Activated gamma-delta T cell (primary cell): ENCODE data around the gene PTPRE.

ENCODE experiments used
- DNase-seq: peaks from one replicate; lab custom pipeline; 2025; lab: John Stamatoyannopoulos, UW

The PTPRE gene

DNA sequence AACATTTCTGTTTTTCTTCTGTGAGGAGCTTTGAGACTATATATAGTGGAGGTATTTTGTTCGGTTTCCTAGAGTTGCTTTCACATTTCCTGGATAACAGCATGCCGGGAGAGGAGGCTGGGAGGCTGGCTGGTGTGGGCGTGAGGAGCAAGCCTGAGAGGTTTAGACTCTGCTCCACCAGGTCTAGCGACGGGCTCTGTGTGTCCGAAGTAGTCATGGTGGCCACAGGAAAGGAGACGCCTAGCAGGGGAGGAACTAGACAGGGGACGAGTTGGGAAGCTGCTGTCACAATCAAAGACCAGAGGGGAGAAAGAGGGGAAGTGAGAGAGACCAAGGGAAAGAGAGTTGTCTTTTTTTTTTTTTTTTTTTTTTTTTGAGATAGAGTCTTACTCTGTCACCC lies 19.6 kb downstream of the PTPRE start:
- no peak for DNase-seq

- DNase-seq = no peak
Observed at GRCh38 chr10:127928021-127928806, 21.3 kb downstream of the PTPRE start.

- no peak for DNase-seq
Observed at GRCh38 chr10:127932521-127933270, 25.8 kb downstream of the PTPRE start.

DNA sequence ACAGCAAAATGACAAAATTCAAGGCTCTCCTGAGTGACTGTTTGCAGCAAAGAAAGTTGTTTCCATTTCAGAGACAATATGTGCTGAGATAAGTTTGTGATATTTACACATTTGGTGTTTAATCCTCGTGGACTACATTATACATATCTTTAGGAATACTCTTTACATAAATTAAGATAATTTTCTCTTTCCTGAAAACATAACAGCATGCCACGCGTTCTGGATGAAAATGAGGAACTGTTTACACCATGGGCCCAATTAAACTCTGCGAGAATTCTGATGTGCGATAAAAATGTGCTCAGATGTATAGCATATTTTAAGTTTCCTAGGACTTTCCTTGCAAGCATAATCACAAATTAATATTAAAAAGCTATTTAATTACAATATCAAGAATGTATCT lies 26.4 kb downstream of the PTPRE start:
- no peak for DNase-seq

GRCh38 chr10:127934383-127934782 lies 27.5 kb downstream of the PTPRE start:
- DNase-seq = no peak

- DNase-seq = no peak
Observed at GRCh38 chr10:127935071-127935561, 28.2 kb downstream of the PTPRE start.

GRCh38 chr10:127937069-127937468 lies 30.2 kb downstream of the PTPRE start:
- no peak for DNase-seq

DNA sequence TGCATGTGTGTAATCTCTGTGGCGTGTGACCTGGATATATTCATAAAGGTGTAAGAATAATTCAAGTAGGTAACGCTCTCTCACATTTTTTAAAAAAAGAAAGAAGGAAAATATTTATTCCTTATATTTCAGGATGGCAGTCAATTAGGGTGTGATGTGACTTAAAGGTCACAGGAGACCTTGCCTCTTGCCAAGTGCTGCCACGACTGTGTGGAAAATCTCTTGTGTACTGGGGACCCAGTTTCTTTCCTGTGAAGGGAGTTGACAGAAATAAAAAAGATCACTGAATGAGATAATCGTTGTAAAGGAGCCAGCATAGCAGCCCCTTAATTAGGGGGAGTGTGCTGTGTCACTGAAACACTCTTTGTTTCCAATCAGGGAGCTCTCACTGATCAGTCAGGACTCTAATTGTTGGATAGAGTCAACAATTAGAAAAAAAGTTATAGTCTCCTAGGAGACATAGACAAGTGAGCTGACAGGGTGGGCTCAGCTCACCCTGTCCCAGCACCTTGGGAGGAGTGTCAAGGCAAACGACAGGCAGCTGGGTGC lies 31.1 kb downstream of the PTPRE start:
- no peak for DNase-seq

- no peak for DNase-seq
Observed at GRCh38 chr10:127939786-127940330, 33.0 kb downstream of the PTPRE start.

DNA sequence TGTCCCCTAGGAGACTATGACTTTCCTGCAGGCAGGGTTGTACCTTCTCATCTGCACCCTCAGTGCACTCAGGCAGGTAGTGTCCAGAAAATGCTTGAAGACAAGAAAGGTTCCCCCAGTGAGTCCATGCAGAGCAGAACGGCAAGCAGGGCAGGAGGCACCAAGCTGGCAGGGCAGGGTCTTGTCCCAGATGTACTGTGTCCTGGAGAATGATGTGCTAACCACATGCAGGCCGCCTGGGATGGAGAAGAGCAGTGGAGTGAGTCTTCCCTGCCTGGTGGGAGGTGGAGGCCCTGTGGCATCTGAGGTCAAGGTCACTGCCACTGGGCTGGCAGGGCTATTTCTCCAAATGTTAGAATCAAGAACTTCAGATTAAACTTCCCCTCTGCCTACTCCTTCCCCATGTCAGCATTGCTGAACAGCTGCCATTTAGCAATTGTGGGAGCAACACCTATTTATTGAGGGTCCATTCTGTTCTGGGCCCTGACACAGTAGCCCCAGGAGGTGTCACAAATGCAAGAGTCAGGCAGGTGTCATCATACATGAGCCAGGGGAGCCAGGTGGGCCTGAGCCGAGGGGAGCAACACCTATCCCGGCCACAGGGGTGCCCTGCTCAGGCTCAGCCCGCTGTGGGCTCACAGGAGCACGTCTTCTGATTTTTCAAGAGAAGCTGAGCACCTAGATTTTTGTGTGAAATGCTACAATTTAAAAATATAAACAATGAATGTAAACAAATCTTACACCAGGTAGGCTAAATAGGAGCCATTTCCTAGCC lies 34.1 kb downstream of the PTPRE start:
- no peak for DNase-seq

DNA sequence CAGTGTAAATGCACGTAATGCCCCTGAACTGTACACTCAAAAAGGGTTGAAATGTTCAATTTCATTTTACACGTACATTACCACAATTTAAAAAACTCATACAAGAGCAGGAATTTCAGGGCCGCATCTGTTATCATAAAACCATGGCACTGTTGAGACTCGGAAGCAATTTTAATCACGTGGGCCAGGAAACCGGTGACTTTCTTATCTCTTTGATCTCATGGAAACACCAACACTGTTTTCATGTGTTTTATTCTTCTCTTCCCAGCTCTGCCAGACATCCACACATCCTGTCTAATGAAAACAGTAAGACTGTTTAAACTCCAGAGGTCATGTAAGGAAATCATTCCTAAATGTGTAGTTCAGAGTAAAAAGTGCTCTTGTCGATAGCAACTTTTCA lies 35.9 kb downstream of the PTPRE start:
- DNase-seq = no peak

DNA sequence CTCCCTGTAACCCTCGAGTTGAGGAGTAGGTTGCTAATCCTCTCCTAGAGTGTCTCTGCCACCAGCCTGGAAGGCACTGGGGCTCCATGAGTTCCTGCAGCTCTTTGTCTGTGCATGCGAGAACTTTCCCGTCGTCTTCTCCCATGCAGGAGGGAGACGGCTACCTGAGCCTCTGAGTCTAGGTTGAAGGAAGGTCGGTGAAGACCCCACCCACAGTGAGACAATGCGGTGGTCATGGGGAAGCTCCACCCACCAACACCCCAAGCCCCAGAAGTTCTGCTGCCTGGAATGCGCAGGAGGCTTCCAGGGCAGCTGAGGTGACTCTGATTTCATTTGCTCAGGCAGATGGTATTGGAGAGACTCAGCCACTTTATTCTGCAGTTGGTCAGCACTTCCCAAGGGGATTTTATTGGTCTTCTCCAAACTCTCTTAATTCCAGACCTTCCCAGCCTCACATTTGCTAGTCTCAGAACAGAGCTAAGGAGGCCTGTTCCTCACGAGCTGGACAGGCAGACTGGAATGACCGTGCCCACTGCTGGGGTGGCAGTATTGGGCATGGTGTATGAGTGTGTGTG lies 36.5 kb downstream of the PTPRE start:
- DNase-seq = no peak

DNA sequence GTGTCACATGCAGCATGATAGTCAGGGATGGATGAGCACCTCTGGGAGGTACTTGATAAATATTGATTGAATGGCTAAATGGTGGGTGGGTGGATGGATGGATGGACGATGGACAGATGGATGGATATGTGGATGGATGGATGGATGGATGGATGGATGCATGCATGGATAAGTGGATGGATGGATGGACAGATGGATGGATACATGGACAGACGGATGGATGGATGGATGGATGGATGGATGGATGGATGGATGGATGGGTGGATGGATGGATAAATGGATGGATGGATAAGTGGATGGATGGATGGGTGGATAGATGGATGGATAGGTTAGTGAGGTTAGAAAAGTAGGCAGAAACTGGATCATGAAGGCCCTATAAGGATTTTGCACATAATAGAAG lies 37.4 kb downstream of the PTPRE start:
- no peak for DNase-seq

- DNase-seq = no peak
Observed at GRCh38 chr10:127945341-127945758, 38.4 kb downstream of the PTPRE start.

GRCh38 chr10:127945948-127946711 lies 39.2 kb downstream of the PTPRE start:
- DNase-seq = no peak

- no peak for DNase-seq
Observed at GRCh38 chr10:127947211-127947610, 40.3 kb downstream of the PTPRE start.

GRCh38 chr10:127948791-127949190 lies 41.9 kb downstream of the PTPRE start:
- no peak for DNase-seq

DNA sequence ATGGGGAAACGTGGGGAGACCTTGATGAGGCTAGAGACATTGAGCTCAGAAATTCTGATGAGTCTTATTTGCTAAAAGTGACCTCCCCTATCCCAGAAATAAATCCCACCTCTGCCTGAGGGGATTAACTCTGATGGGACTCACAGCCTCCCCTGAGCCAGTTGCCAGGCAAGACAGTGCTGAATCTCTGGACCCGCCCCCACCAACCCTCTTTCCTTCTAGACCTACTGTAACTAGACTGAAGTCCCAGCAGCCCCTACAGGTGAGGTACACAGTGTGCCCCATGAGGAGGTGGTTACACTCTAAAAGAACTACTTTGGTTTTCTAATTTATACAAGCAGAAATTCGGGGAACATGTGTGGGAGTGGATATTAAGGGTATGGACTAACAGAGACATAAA lies 42.9 kb downstream of the PTPRE start:
- no peak for DNase-seq

GRCh38 chr10:127951861-127952574 lies 45.1 kb downstream of the PTPRE start:
- no peak for DNase-seq

- no peak for DNase-seq
Observed at GRCh38 chr10:127952575-127952869, 45.6 kb downstream of the PTPRE start.
